ENCODE results near the gene LMNA. TPM values are rescaled to one million over a fixed set of nuclear protein-coding genes. Genes with fewer than 3 reads are reported as not detected.

Gene LMNA
- total RNA-seq, 2 donors from 2014 or later, result 150 to 338 TPM

DNA sequence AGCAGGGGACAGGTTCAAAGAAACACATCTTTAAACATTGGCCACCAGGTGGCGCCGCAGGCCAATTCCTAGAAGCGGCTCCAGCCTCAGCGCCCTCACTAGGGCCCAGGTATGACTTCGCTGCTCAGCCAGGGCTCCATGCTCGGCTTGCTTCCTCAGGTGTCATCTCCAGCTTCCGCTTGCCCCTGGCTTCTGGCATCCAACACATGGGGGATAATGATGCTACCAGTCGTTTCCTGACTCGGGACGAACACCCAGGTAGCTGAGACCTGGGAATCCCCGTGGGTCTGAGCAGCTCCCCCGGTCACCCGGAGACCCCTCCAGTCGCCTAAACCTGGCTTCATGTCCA, 23.7 kb upstream of the LMNA start:
- ATAC-seq (replicated peaks), result peak; percentile 98
- H3K9me3 Mint-ChIP-seq, result no peaks in the 10 kb centered on the region
- no peak overlapping the region for H3K4me3 Mint-ChIP-seq
- H3K4me1 Mint-ChIP-seq, result peaks cover 9% of the 10 kb centered on the region
- H3K36me3 Mint-ChIP-seq (ENCODE audit: low read depth), result no peaks in the 10 kb centered on the region
- H3K27ac Mint-ChIP-seq, result no peak overlapping the region
- peaks cover 4% of the 10 kb centered on the region for H3K27me3 Mint-ChIP-seq

DNA sequence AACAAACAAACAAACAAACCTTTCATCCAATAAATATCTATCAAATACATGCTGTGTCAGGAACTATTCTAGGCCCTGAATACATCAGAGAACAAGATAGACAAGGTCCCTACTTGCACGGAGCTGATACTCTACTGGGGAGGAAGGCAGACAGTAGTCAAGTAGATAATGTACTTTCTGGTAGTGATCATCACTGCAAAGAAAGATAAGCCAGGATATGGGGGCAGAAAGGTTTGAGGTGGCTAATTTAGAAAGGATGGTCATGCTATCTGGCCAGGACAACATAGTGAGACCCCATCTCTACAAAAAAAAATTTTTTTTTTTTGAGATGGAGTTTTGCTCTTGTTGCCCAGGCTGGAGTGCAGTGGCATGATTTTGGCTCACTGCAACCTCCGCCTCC, 22.9 kb upstream of the LMNA start:
- ATAC-seq (replicated peaks), result no peak
- H3K27me3 Mint-ChIP-seq, result peaks cover 4% of the 10 kb centered on the region
- H3K4me3 Mint-ChIP-seq, result no peak overlapping the region

DNA sequence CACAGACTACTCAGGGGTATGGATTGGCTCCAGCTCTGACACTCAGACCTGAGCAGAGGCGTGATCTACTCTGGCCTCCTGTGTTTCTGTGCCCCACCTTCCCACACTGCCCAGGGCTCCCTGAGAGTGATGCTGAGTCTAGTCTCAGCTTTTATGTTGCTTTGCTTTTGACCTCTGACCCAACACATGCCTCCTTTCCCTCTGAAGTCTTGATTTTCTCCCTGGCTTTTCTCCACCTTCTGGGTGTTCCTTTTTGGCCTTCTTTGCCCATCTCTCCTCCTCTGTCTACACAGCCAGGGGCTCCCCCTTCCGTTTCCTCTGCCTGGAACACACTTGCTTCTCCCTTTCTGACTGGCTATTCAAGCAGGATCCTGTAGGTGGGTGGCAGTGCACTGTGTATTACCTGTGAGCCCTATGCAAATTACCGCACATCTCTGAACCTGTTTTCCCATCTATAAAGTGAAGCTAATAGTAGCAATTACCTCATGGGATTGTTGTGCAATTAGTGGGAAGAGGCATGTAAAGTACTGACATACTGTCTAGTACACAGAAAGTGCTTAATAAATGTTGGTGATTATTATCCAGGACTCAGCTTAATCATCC, 18.5 kb upstream of the LMNA start:
- peak overlapping the region; percentile 65 for H3K4me3 Mint-ChIP-seq
- H3K36me3 Mint-ChIP-seq (ENCODE audit: low read depth), result peaks cover 9% of the 10 kb centered on the region
- peak; percentile 25 for ATAC-seq (replicated peaks)

More for the DNA sequence above, 22.9 kb upstream of the LMNA start:
- H3K27ac Mint-ChIP-seq, result no peak overlapping the region
- peaks cover 15% of the 10 kb centered on the region for H3K4me1 Mint-ChIP-seq
- H3K9me3 Mint-ChIP-seq, result no peaks in the 10 kb centered on the region
- peaks cover 2% of the 10 kb centered on the region for H3K36me3 Mint-ChIP-seq (ENCODE audit: low read depth)

DNA sequence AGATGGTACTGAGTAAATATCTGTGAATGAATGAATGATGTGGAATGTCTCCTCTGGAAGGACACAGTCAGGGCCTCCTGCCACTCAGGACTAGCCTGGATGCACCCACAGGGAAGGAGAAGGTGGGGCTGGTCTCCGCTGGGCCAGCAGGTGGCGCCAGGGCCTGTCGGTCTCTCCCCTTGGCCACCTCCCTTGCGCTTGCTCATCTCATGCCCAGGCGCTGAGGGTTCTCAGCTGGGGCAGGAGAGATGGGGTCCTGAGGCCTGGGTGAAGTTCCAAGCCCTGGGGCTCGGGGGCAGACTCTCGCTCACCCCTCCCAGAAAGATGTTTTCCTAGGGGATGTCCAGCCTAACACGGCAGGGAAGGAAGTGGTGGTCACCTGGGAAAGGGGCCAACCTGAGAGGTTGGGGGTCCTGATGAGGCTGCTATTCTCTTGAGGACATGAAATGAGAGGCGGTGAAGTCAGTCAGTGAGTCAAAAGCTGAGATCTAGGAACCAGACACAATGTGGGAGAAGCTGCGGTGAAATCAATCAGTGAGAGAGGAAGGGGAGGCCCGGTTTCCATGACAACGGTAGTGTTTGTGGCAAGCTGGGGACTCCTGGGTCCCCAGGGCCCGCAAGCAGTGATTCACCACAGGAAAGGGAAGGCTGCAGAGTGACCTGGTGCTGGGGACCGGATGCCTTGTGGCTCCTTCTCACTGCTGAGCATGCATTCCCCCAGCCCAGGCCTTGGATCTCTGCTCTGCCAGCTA, 17.7 kb upstream of the LMNA start:
- H3K27me3 Mint-ChIP-seq, result no peaks in the 10 kb centered on the region
- H3K4me1 Mint-ChIP-seq, result peaks cover 45% of the 10 kb centered on the region
- H3K9me3 Mint-ChIP-seq, result no peaks in the 10 kb centered on the region
- H3K36me3 Mint-ChIP-seq (ENCODE audit: low read depth), result peaks cover 9% of the 10 kb centered on the region
- peak overlapping the region; percentile 65 for H3K4me3 Mint-ChIP-seq
- ATAC-seq (replicated peaks), result peak; percentile 80
- peak overlapping the region; percentile 99 for H3K27ac Mint-ChIP-seq

More for the DNA sequence above, 18.5 kb upstream of the LMNA start:
- H3K27me3 Mint-ChIP-seq, result no peaks in the 10 kb centered on the region
- H3K27ac Mint-ChIP-seq, result peak overlapping the region; percentile 99
- H3K4me1 Mint-ChIP-seq, result peaks cover 39% of the 10 kb centered on the region
- no peaks in the 10 kb centered on the region for H3K9me3 Mint-ChIP-seq

DNA sequence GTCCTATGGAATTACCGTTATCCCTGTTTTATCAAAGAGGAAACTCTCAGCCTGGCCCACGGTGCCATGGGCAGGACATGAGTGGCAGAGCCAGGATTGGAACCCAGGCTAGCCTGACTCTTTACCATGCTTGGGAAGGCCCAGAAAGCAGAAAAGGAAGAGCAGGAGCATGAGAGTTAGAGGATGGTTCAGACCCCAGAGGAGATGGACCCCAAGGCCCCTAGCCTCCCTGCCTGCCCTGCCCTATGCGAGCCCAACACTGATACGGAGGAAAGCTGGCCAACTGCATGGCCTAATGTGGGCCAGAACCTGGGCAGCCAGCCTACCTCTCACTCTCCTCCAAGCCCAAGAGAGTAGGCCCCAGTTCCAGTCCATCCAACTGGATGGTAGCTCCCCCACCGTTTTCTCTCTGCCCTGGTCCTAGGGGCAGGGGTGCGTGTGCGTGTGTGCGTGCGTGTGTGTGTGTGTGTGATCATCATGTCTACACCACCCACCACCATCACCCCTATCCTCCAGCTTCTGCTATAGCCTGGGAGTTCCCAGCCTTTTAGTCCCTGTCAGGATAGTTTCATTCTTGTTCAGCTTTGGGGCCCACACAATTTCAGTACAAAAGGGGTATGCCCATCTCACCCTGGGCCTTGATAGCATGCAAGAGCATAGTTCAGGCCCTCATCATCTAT, 16.9 kb upstream of the LMNA start:
- peak; percentile 61 for ATAC-seq (replicated peaks)
- Mint-ChIP-seq H3K4me1 (peaks cover 46% of the 10 kb centered on the region), H3K4me3 (peak overlapping the region; percentile 65)

DNA sequence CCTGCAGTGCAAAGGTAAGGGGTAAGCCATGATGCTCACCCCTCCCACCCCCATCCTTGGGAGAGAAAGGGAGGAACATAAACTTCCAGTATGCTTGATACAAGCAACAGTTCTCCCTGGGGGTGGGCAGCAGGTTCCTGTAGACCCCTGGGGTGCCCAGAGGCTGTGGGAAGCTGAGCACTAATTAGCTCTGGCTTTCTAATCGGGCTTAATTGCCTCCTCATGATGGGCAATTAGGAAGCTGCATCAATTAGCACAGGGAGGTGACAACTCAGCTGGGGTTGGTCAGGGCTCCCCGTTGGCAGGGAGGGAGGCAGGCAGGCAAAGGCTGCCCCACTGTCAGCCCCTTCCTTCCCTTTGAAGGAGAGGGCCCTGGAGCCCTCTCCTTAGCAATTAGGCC, 15.7 kb upstream of the LMNA start:
- no peak for ATAC-seq (replicated peaks)
- Mint-ChIP-seq H3K4me3 (peak overlapping the region; percentile 65), H3K27ac (peak overlapping the region; percentile 99), H3K27me3 (no peaks in the 10 kb centered on the region), H3K4me1 (peaks cover 57% of the 10 kb centered on the region), H3K9me3 (no peaks in the 10 kb centered on the region), H3K36me3 (ENCODE audit: low read depth) (peaks cover 15% of the 10 kb centered on the region)

More for the DNA sequence above, 16.9 kb upstream of the LMNA start:
- H3K27ac Mint-ChIP-seq, result peak overlapping the region; percentile 99
- H3K36me3 Mint-ChIP-seq (ENCODE audit: low read depth), result peaks cover 9% of the 10 kb centered on the region
- no peaks in the 10 kb centered on the region for H3K9me3 Mint-ChIP-seq
- H3K27me3 Mint-ChIP-seq, result no peaks in the 10 kb centered on the region

DNA sequence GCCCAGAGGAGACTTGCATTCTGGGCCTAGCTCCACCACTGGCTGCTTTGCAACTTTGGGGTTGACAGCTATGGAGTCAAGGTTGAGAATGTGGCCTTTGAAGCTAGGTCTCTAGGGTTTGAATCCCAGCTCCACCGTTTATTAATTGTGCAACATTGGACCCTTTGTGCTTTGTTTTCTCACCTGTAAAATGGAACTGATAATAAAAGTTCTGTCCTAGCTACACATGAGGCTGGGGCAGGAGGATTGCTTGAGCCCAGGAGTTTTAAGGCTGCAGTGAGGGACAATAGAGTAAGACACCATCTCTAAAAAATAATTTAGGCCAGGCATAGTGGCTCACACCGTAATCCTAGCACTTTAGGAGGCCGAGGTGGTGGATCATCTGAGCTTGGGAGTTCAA, 15.2 kb upstream of the LMNA start:
- Mint-ChIP-seq H3K27me3 (no peaks in the 10 kb centered on the region), H3K4me1 (peaks cover 62% of the 10 kb centered on the region), H3K9me3 (no peaks in the 10 kb centered on the region), H3K4me3 (peak overlapping the region; percentile 65), H3K36me3 (ENCODE audit: low read depth) (peaks cover 20% of the 10 kb centered on the region), H3K27ac (peak overlapping the region; percentile 99)
- ATAC-seq (replicated peaks), result no peak

DNA sequence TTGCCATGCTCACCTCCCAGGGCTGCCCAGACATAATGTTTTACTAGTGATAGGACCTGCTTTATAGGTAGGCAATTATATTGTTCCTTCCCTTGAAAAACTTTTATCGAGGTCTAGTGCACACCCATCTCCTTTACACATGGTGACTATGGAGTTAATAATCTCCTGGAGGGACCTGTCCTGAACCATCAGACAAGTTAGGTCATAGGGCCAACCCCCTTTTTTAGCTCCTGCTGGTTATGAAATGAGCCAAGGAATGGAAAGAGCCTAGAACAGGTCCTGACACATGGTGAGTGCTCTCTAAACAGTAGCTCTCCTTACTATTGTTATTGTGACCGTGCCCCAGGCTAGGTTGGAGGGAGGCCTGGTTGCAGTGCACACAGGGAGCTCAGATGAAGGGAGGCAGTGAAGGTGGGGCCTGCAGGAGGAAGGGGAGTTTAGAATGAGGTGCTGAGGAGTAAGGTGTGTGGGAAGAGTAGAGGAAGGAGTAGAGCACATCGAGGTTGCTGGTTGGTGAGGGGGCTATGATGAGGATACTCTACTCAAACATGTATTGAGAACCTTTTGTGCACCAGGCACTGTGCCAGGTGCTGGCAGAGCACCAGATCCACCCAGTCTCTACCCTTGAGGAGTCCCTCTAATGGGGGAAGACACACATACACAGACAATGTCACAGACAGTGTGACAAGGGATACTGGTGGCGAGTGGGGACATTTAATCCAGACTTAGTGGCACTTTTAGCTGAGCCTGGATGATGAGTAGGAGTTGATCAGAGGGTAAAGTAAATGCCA, 14.1 kb upstream of the LMNA start:
- peak overlapping the region; percentile 91 for H3K27ac Mint-ChIP-seq

DNA sequence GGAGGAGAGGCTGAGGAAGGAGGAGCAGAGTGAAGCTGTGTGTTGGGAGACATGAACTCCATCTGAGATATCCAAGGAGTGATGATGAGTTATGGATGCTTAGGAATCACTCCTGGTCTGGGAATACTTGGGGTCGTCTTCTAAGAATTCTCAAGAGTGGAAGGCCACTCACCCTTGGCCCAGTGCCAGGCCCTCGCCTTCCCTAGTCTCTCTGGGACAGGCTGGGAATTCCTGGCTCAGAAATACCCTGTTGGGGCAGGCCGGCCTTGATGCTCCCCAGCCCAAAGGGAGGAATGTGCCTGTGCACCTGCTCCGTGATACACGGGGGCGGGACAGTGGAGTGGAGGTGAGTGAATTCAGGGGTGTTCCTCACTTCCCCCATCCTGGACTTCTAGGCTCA, 12.6 kb upstream of the LMNA start:
- no peaks in the 10 kb centered on the region for H3K9me3 Mint-ChIP-seq
- H3K27ac Mint-ChIP-seq, result peak overlapping the region; percentile 91
- H3K4me3 Mint-ChIP-seq, result peak overlapping the region; percentile 7
- ATAC-seq (replicated peaks), result no peak
- peaks cover 19% of the 10 kb centered on the region for H3K36me3 Mint-ChIP-seq (ENCODE audit: low read depth)
- H3K4me1 Mint-ChIP-seq, result peaks cover 60% of the 10 kb centered on the region
- no peaks in the 10 kb centered on the region for H3K27me3 Mint-ChIP-seq

More for the DNA sequence above, 14.1 kb upstream of the LMNA start:
- Mint-ChIP-seq H3K9me3 (no peaks in the 10 kb centered on the region), H3K27me3 (no peaks in the 10 kb centered on the region), H3K4me1 (peaks cover 68% of the 10 kb centered on the region), H3K36me3 (ENCODE audit: low read depth) (peaks cover 24% of the 10 kb centered on the region), H3K4me3 (peak overlapping the region; percentile 54)
- ATAC-seq (replicated peaks), result peak; percentile 1

DNA sequence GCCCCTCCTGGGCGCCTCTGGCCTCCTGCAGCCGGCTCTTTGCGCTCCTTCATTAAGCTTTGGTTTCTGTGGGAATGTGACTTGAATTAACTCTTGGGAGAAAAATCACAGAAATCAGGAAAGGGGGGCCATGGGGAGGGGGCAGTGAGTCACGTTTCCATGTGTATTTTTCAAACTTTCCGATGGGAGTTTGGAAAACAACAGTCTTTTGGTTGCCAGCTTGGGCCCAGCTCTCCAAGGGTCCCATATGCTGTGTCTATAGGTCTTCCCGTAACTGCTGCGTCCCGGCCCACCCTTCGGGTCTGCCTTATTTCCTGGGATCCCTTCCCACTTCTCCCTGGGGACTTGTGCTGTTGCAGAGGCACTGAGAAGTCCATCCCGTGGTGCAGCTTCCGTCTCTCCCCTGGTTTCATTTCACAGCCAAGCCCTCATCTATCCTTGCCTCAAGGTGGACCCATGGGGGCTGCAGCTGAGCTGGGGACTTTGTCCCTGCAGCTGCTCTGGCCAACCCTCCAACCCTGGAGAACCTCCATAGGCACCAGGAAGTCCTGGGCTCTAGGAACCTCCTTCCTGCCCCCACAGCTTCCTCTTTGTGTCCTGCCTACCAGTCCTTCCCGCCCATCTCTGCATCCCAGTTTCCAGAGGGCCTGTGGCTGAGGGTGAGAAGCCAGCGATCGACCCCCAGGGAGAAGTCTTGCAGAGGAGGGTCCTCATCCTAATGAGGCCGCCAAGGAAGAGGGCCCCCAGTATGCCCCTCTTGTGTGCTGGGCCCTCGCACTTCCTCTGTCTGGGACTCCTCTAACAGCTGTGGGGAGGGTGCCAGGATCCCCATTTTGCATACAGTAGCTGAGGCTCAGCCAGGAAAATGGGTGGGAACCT, 11.6 kb upstream of the LMNA start:
- ATAC-seq (replicated peaks), result no peak
- Mint-ChIP-seq H3K4me1 (peaks cover 55% of the 10 kb centered on the region), H3K9me3 (no peaks in the 10 kb centered on the region), H3K4me3 (peak overlapping the region; percentile 86), H3K27me3 (no peaks in the 10 kb centered on the region), H3K36me3 (ENCODE audit: low read depth) (peaks cover 15% of the 10 kb centered on the region), H3K27ac (peak overlapping the region; percentile 99)

DNA sequence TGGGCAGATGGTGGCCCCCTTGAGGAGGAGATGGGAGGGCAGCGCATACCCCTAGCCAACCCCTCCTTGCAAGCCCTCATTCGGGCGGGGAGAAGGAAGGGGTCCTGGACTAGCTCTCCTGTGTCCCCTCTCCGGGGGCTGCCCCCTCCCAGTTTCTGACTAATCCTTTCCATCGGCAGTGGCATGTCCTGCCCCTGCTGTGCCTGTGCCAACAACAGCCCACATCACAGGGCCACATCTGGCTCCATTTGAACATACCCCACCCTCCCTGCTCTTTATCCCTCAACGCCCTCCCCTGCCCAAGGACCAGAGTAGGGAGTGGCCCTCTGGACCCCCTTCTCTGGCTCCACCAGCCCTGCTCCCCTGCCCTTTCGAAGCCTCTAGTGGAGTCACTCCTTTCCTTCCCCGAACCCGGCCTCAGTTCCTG, 11.0 kb upstream of the LMNA start:
- Mint-ChIP-seq H3K9me3 (no peaks in the 10 kb centered on the region), H3K4me1 (peaks cover 48% of the 10 kb centered on the region), H3K36me3 (ENCODE audit: low read depth) (peaks cover 15% of the 10 kb centered on the region), H3K4me3 (peak overlapping the region; percentile 86), H3K27ac (peak overlapping the region; percentile 99), H3K27me3 (no peaks in the 10 kb centered on the region)
- ATAC-seq (replicated peaks), result peak; percentile 16

DNA sequence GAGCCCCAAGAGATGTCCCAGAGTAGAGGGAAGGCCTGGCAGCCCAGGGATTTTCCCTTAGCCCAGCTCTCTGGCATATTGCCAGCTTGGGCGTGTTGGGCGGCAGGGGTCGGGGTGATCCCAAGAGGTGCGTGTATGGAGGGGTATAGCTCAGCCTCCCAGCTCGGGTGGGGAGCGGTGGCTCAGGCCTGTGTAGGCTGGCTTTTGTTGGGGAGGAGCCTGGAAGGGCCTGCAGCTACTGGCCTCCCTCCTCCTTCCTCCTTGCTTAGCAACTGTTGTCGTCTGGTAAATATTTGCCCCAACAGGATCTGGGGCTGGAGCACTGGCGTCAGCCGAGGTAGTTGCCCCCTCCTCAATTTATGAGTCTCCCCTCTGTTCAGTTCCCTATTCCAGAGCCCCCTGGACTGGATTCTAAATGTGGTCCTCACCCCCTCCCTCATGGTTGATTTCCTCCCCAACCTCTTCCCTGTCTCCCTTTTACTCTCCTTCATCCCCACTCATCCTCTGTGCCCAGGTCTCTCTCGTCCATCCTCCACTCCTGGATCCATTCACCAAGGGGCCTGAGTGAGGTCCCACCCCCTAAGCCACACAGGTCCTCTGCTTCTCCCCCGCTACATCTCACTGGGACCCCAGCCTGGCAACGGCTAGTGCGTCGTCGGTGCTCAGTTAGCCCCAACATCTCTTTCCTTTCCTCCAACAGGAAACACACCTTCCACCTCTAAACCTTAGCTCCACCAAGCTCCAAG, 10.3 kb upstream of the LMNA start:
- H3K27ac Mint-ChIP-seq, result peak overlapping the region; percentile 99
- H3K4me3 Mint-ChIP-seq, result peak overlapping the region; percentile 86
- peaks cover 46% of the 10 kb centered on the region for H3K4me1 Mint-ChIP-seq
- H3K36me3 Mint-ChIP-seq (ENCODE audit: low read depth), result peaks cover 15% of the 10 kb centered on the region
- H3K9me3 Mint-ChIP-seq, result no peaks in the 10 kb centered on the region
- peak; percentile 34 for ATAC-seq (replicated peaks)
- H3K27me3 Mint-ChIP-seq, result no peaks in the 10 kb centered on the region
